ENCODE data around the gene LATS1.
A peak's percentile ranks its signal among the peaks of the same experiment; 100 is the strongest.

Gene LATS1

DNA sequence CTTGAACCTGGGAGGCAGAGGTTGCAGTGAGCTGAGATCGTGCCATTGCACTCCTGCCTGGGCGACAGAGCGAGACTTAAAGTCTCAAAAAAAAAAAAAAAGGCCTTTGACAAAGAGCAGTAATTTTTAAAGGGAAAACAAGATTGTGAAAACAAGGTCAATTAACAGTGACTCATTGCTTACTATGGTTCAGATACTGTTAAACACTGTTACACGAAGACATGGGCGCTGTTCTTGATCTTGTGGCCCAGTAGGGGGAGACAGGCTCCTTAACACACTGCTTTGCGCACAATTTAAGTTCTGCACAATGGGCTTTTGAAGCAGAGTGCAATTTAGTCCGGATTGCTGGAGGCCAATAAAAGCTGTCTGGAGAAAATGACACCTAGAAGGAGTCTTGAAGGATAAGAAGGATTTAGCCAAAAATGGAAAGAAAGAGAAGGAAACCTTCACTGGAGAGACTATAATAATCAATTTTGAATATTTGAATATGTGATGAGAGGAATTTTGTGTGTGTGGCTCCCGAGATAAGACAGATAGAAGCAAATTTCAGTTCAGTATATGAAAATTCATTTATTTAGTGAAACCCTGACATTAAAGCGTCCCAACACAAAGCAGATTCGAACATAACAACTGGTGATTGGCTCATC, 6.0 kb upstream of the LATS1 start:
- H2AFZ ChIP-seq (ENCODE audit: low read depth, low read length) = no peak overlapping the region
- H3K4me3 ChIP-seq (ENCODE audit: low read length) = no peak overlapping the region
- no peaks in the 10 kb centered on the region for H4K20me1 ChIP-seq (ENCODE audit: insufficient read depth, low read length)
- no peak overlapping the region for H3K4me2 ChIP-seq (ENCODE audit: low read length)
- H3K79me2 ChIP-seq (ENCODE audit: low read length) = no peaks in the 10 kb centered on the region
- H3K36me3 ChIP-seq (replicated peaks; ENCODE audit: low read depth, low read length) = peaks cover 4% of the 10 kb centered on the region
- no peaks in the 10 kb centered on the region for H3K4me1 ChIP-seq (ENCODE audit: low read length)
- no peaks in the 10 kb centered on the region for H3K9me3 ChIP-seq (ENCODE audit: insufficient read depth, low read length)
- no peaks in the 10 kb centered on the region for H3K27me3 ChIP-seq (ENCODE audit: low read depth, low read length)
- no peak overlapping the region for H3K9ac ChIP-seq (ENCODE audit: low read length)
- no peak overlapping the region for H3K27ac ChIP-seq (ENCODE audit: low read length)
- TF ChIP-seq EZH2phosphoT487 (IDR thresholded peaks at IDR 0.05; ENCODE audit: low read depth) = no peak
- TF ChIP-seq, protein P1, sequence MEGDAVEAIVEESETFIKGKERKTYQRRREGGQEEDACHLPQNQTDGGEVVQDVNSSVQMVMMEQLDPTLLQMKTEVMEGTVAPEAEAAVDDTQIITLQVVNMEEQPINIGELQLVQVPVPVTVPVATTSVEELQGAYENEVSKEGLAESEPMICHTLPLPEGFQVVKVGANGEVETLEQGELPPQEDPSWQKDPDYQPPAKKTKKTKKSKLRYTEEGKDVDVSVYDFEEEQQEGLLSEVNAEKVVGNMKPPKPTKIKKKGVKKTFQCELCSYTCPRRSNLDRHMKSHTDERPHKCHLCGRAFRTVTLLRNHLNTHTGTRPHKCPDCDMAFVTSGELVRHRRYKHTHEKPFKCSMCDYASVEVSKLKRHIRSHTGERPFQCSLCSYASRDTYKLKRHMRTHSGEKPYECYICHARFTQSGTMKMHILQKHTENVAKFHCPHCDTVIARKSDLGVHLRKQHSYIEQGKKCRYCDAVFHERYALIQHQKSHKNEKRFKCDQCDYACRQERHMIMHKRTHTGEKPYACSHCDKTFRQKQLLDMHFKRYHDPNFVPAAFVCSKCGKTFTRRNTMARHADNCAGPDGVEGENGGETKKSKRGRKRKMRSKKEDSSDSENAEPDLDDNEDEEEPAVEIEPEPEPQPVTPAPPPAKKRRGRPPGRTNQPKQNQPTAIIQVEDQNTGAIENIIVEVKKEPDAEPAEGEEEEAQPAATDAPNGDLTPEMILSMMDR (IDR thresholded peaks at IDR 0.05; ENCODE audit: low read depth, low read length) = peak; percentile 56

DNA sequence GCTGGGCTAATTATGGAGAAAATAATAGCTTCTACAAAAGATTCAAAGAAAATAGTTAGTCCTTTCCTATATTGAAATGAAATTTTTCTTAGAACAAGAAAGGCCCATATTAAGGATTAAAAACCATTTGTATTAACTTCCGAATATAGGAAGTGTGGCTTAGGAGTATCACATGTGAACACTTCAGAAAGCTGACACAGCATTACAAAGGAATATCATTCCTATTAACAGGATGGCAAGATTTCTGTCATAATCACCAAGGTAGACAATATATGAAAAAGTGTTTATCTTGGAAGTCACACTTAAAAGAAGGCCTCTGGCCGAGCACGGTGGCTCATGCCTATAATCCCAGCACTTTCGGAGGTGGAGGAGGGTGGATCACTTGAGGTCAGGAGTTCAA, 5.4 kb upstream of the LATS1 start:
- H3K4me3 ChIP-seq (ENCODE audit: low read length) = no peak overlapping the region
- TF ChIP-seq, protein P1 (IDR thresholded peaks at IDR 0.05; ENCODE audit: low read depth, low read length) = no peak
- TF ChIP-seq EZH2phosphoT487 (IDR thresholded peaks at IDR 0.05; ENCODE audit: low read depth) = no peak
- H4K20me1 ChIP-seq (ENCODE audit: insufficient read depth, low read length) = no peaks in the 10 kb centered on the region
- H3K9me3 ChIP-seq (ENCODE audit: insufficient read depth, low read length) = no peaks in the 10 kb centered on the region
- H3K4me1 ChIP-seq (ENCODE audit: low read length) = peaks cover 5% of the 10 kb centered on the region
- H2AFZ ChIP-seq (ENCODE audit: low read depth, low read length) = no peak overlapping the region
- no peaks in the 10 kb centered on the region for H3K27me3 ChIP-seq (ENCODE audit: low read depth, low read length)
- no peak overlapping the region for H3K27ac ChIP-seq (ENCODE audit: low read length)
- peaks cover 5% of the 10 kb centered on the region for H3K79me2 ChIP-seq (ENCODE audit: low read length)
- H3K4me2 ChIP-seq (ENCODE audit: low read length) = no peak overlapping the region
- H3K9ac ChIP-seq (ENCODE audit: low read length) = no peak overlapping the region
- H3K36me3 ChIP-seq (replicated peaks; ENCODE audit: low read depth, low read length) = peaks cover 4% of the 10 kb centered on the region

DNA sequence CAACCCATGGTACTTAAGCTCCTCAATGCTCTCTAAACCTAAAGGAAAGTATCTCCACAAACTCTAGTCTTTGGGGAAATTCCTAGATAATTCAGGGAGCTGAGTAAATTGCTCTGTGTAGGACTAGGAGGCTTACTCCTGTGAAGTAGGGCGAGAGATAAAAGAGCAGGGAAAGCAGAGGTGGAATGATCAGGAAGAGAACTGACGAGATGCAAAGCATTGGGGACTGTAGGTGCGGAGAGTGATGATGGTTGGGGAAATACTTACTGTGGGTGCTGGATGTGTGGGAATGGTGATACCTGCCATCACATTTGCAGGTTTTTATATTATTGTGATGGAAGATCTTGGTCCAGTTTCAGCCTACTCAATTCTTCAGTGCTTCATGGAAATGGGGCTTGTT, 1.6 kb upstream of the LATS1 start:
- H3K4me1 ChIP-seq (ENCODE audit: low read length) = peaks cover 12% of the 10 kb centered on the region
- H2AFZ ChIP-seq (ENCODE audit: low read depth, low read length) = no peak overlapping the region
- H3K36me3 ChIP-seq (replicated peaks; ENCODE audit: low read depth, low read length) = peaks cover 3% of the 10 kb centered on the region
- H3K79me2 ChIP-seq (ENCODE audit: low read length) = peaks cover 42% of the 10 kb centered on the region
- no peak overlapping the region for H3K4me3 ChIP-seq (ENCODE audit: low read length)
- H3K9ac ChIP-seq (ENCODE audit: low read length) = no peak overlapping the region
- no peak overlapping the region for H3K4me2 ChIP-seq (ENCODE audit: low read length)
- TF ChIP-seq, protein P1 (IDR thresholded peaks at IDR 0.05; ENCODE audit: low read depth, low read length) = no peak
- TF ChIP-seq EZH2phosphoT487 (IDR thresholded peaks at IDR 0.05; ENCODE audit: low read depth) = no peak
- H3K9me3 ChIP-seq (ENCODE audit: insufficient read depth, low read length) = no peaks in the 10 kb centered on the region
- no peaks in the 10 kb centered on the region for H3K27me3 ChIP-seq (ENCODE audit: low read depth, low read length)
- H4K20me1 ChIP-seq (ENCODE audit: insufficient read depth, low read length) = peaks cover 21% of the 10 kb centered on the region
- no peak overlapping the region for H3K27ac ChIP-seq (ENCODE audit: low read length)

DNA sequence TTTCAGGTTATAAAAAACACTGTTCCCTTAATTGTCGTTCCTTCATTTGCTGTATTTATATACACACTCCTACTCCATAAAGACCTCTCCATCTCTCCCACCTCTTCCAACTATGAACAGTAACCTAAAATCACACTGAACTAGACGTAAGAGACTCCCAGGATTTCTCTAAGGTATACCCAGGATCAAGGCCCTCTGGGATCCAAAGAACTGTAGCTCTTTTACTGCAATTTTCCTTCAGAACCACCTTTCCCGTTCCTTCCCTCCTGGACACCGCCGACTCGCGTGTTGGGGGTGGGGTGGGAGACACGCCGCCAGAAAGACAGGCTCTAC, 680 bp downstream of the LATS1 start:
- peaks cover 65% of the 10 kb centered on the region for H3K79me2 ChIP-seq (ENCODE audit: low read length)
- TF ChIP-seq, protein P1 (IDR thresholded peaks at IDR 0.05; ENCODE audit: low read depth, low read length) = no peak
- TF ChIP-seq EZH2phosphoT487 (IDR thresholded peaks at IDR 0.05; ENCODE audit: low read depth) = no peak

More for the DNA sequence above, 680 bp downstream of the LATS1 start:
- Histone ChIP-seq H3K4me2 (ENCODE audit: low read length) (peak overlapping the region; percentile 90), H2AFZ (ENCODE audit: low read depth, low read length) (peak overlapping the region; percentile 67; the same call in 1 of the 2 replicates), H3K9me3 (ENCODE audit: insufficient read depth, low read length) (no peaks in the 10 kb centered on the region), H3K27ac (ENCODE audit: low read length) (peak overlapping the region; percentile 82), H3K4me1 (ENCODE audit: low read length) (peaks cover 12% of the 10 kb centered on the region), H3K4me3 (ENCODE audit: low read length) (peak overlapping the region; percentile 100), H3K9ac (ENCODE audit: low read length) (peak overlapping the region; percentile 98), H3K36me3 (replicated peaks; ENCODE audit: low read depth, low read length) (peaks cover 3% of the 10 kb centered on the region), H4K20me1 (ENCODE audit: insufficient read depth, low read length) (peaks cover 21% of the 10 kb centered on the region), H3K27me3 (ENCODE audit: low read depth, low read length) (no peaks in the 10 kb centered on the region)

Measured in OCI-LY3 (cell line).